GM10847 (cell line): ENCODE results near the gene ESYT2.

Experiments used
- POLR2A ChIP-seq: IDR thresholded peaks from 2 replicates; pipeline ENCODE4 v1.6.1; 2011; ENCODE audit not compliant: insufficient read length; ENCODE audit errors: extremely low read depth

Gene ESYT2

GRCh38 chr7:158786898-158787297, 42.4 kb downstream of the ESYT2 start:
- no peak for TF ChIP-seq POLR2A

GRCh38 chr7:158784270-158784669, 45.0 kb downstream of the ESYT2 start:
- TF ChIP-seq POLR2A: no peak

GRCh38 chr7:158783595-158783994, 45.7 kb downstream of the ESYT2 start:
- TF ChIP-seq POLR2A: no peak

GRCh38 chr7:158782761-158783401, 46.4 kb downstream of the ESYT2 start:
- no peak for TF ChIP-seq POLR2A

- no peak for TF ChIP-seq POLR2A
These were observed 47.2 kb downstream of the ESYT2 start for GRCh38 chr7:158781974-158782664.

GRCh38 chr7:158781217-158781973, 47.9 kb downstream of the ESYT2 start:
- no peak for TF ChIP-seq POLR2A

- TF ChIP-seq POLR2A: no peak
These were observed 50.0 kb downstream of the ESYT2 start for GRCh38 chr7:158779061-158780000.

GRCh38 chr7:158778471-158778870, 50.8 kb downstream of the ESYT2 start:
- TF ChIP-seq POLR2A: no peak

GRCh38 chr7:158777793-158778192, 51.5 kb downstream of the ESYT2 start:
- no peak for TF ChIP-seq POLR2A

GRCh38 chr7:158776474-158776873, 52.8 kb downstream of the ESYT2 start:
- TF ChIP-seq POLR2A: no peak

- no peak for TF ChIP-seq POLR2A
These were observed 54.4 kb downstream of the ESYT2 start for GRCh38 chr7:158774952-158775351.

GRCh38 chr7:158772916-158773315, 56.4 kb downstream of the ESYT2 start:
- no peak for TF ChIP-seq POLR2A

GRCh38 chr7:158771213-158771834, 58.0 kb downstream of the ESYT2 start:
- no peak for TF ChIP-seq POLR2A

- TF ChIP-seq POLR2A: no peak
These were observed 61.6 kb downstream of the ESYT2 start for GRCh38 chr7:158767707-158768106.
